HepG2 (cell line): ENCODE results near the gene TSPAN18. TPM values are rescaled to one million over a fixed set of nuclear protein-coding genes. Genes with fewer than 3 reads are reported as not detected.

Source experiments
- ATAC-seq: fragments of 200-7000 bp; cut with Tn5 transposase; 3 replicates; pipeline ENCODE4 v1.9.1; 2020; ENCODE audit warnings: mild to moderate bottlenecking, moderate library complexity
- BruUV-seq: library from RNA; stranded (reverse); fragments of 400-500 nt; replicated peaks from 2 replicates; lab custom pipeline; 2021; lab: Mats Ljungman, UMichigan
- CTCF ChIA-PET: fragments of 300-600 bp; formaldehyde crosslinking; extraction: SDS; loops from one replicate; lab custom pipeline; 2021; ENCODE audit warnings: low total read pairs, inconsistent platforms, low intra/inter-chr PET ratio; lab: Yijun Ruan, JAX
- POLR2A ChIA-PET: fragments of 350-600 bp; sonication (Branson Sonifier 250); formaldehyde crosslinking; loops from one replicate; lab custom pipeline; 2020; ENCODE audit warnings: antibody characterized with exemption, inconsistent platforms; lab: Yijun Ruan, JAX
- DNase-seq: peaks from one replicate; pipeline ENCODE4 v3.0.0-alpha.2; 2015; ENCODE audit warnings: low spot score
- FAIRE-seq: peaks from 3 replicates; lab custom pipeline; 2011; peaks lifted over from hg19 to GRCh38; lab: Jason Lieb, UNC
- H2AFZ ChIP-seq: one replicate; pipeline ENCODE4 v1.6.1; 2011; ENCODE audit warnings: low read length, inconsistent platforms
- H3K27ac ChIP-seq: fragments of 300-600 bp; 3 replicates; pipeline ENCODE4 v1.8.0; 2011; ENCODE audit warnings: mixed run types, mild to moderate bottlenecking, mixed read lengths, low read length, inconsistent platforms; ENCODE audit not compliant: insufficient read depth; ENCODE audit errors: extremely low read length
- H3K27me3 ChIP-seq, 2 experiments: fragments of 200-600 bp in 1 of 2; 2 replicates in 1 of 2; 3 replicates in 1 of 2; pipeline versions ENCODE4 v1.6.0 to v1.8.0; 2011; ENCODE audit warnings: low read length in 2 of 2, mild to moderate bottlenecking in 2 of 2, moderate library complexity in 2 of 2, inconsistent platforms in 1 of 2; ENCODE audit not compliant: insufficient read depth in 2 of 2, control insufficient read depth in 1 of 2
- H3K36me3 ChIP-seq, 2 experiments: fragments of 200-600 bp in 1 of 2; replicated peaks in 1 of 2; 2 replicates in 1 of 2; 3 replicates in 1 of 2; pipeline versions ENCODE4 v1.5.1 to v1.8.0; 2011; ENCODE audit warnings: low read length in 2 of 2, inconsistent platforms in 1 of 2; ENCODE audit not compliant: insufficient read depth in 2 of 2, control insufficient read depth in 1 of 2
- H3K4me1 ChIP-seq: 2 replicates; pipeline ENCODE4 v1.5.1; 2012; ENCODE audit warnings: low read length, inconsistent platforms; ENCODE audit not compliant: insufficient read depth
- H3K4me2 ChIP-seq: 2 replicates; pipeline ENCODE4 v1.6.0; 2011; ENCODE audit warnings: low read depth, low read length, inconsistent platforms
- H3K4me3 ChIP-seq, 3 experiments: fragments of 200-600 bp in 1 of 3; sonication (generic), shearing (Covaris generic) in 1 of 3; replicated peaks in 1 of 3; 2 replicates each; pipeline ENCODE4 v1.5.1; 2011 to 2016; ENCODE audit warnings: low read length in 3 of 3, inconsistent platforms in 2 of 3, low read depth in 2 of 3, mild to moderate bottlenecking in 2 of 3, control low read depth in 1 of 3, mixed read lengths in 1 of 3; ENCODE audit not compliant: insufficient read depth in 1 of 3
- H3K79me2 ChIP-seq: one replicate; pipeline ENCODE4 v1.6.1; 2011; ENCODE audit warnings: low read length, inconsistent platforms; ENCODE audit not compliant: insufficient read depth
- H3K9ac ChIP-seq: 2 replicates; pipeline ENCODE4 v1.6.0; 2011; ENCODE audit warnings: mild to moderate bottlenecking, low read depth, low read length, inconsistent platforms; ENCODE audit not compliant: insufficient read depth
- H3K9me3 ChIP-seq: 2 replicates; pipeline ENCODE4 v1.5.1; 2012; ENCODE audit warnings: mild to moderate bottlenecking, low read length
- H4K20me1 ChIP-seq: 2 replicates; pipeline ENCODE4 v1.6.0; 2011; ENCODE audit warnings: inconsistent platforms, mild to moderate bottlenecking, low read length, moderate library complexity; ENCODE audit not compliant: insufficient read depth
- FUBP1 ChIP-seq: sonication (generic); formaldehyde crosslinking; IDR thresholded peaks from 2 replicates; pipeline ENCODE4 v1.5.1; 2020; ENCODE audit warnings: missing genetic modification reagents, mild to moderate bottlenecking, borderline replicate concordance
- HNF4A ChIP-seq: sonication (generic); formaldehyde crosslinking; IDR thresholded peaks from 2 replicates; pipeline ENCODE4 v1.4.0; 2020; ENCODE audit warnings: missing genetic modification reagents
- SIX1 ChIP-seq: sonication (generic); formaldehyde crosslinking; IDR thresholded peaks from 2 replicates; pipeline ENCODE4 v1.4.0; 2020; ENCODE audit warnings: missing genetic modification reagents, borderline replicate concordance
- WGBS: methylation state at CpG from one replicate; pipeline ENCODE4 v1.1.6; 2017; ENCODE audit warnings: low lambda C conversion rate; 5-methylcytosine and 5-hydroxymethylcytosine counted together
- in situ Hi-C: cut with HindIII; loops from 2 replicates; pipeline ENCODE4 v1.10.0; 2017; ENCODE audit warnings: low pct_unique_long_range_greater_than_20kb; ENCODE audit not compliant: extremely low pct_ligation_motif_present
- intact Hi-C: fragments of 100-400 bp; cut with micrococcal nuclease; formaldehyde crosslinking; loops from one replicate; pipeline ENCODE4 v1.10.0; 2022; ENCODE audit not compliant: unreplicated experiment
- polyA plus RNA-seq, 8 experiments: library from polyadenylated mRNA; depleted of rRNA in 3 of 8; stranded (reverse) in 7 of 8; unstranded in 1 of 8; fragments of >200 nt; fragmentation: Illumina TruSeq in 4 of 8; extraction: Trizol in 4 of 8; gene quantifications; 2 replicates each; pipeline versions ENCODE4 v1.2.1 to v1.2.3, GENCODE V29; 2011 to 2016; ENCODE audit warnings: low read depth in 4 of 8, missing spikeins in 1 of 8, mixed read lengths in 1 of 8; ENCODE audit not compliant: insufficient read depth in 1 of 8
- total RNA-seq, 5 experiments: library from RNA; depleted of rRNA; stranded (reverse); fragments of >200 nt; fragmentation: Illumina TruSeq; extraction: Trizol; gene quantifications; 2 replicates each; pipeline ENCODE4 v1.2.3, GENCODE V29; 2016; ENCODE audit warnings: low read depth in 1 of 5
- TF ChIP-seq, protein P1 (sequence below): sonication (generic); formaldehyde crosslinking; IDR thresholded peaks from 2 replicates; pipeline ENCODE4 v1.4.0; 2020; ENCODE audit warnings: mild to moderate bottlenecking, low read depth, missing genetic modification reagents

Gene TSPAN18
- total and polyA plus RNA-seq, 2 of the 13 experiments (the other 11 are each of a cell fraction or from before 2014, with no cell fraction given) = not detected

DNA sequence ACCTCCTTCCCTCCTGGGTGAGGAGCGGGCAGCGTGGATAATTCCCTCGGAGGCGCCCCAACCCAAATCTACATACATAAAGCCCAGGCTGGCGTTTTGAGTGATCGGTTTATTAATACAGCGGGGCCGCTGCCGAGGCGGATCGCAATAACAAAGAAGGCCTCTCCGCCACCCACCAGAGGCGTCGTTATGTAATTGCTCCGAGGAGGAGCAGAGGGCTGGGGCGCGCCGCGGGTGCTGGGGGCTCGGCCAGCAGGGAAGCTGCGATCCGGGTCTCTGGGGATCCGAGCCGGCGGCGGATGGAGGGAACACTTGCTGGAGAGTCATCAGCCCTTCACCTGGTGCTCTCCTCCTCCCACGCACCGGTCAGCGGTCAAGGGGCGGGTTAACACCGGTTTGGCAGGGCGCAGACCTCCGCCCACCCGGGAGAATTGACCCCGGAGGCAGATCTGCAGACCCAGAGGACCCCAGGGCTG lies 230.3 kb downstream of the TSPAN18 start:
- in situ Hi-C loops (no loop called here), intact Hi-C loops (no loop called here)
- Histone ChIP-seq H3K27ac (no peak overlapping the region), H3K4me1 (peaks cover 6% of the 10 kb centered on the region), H3K4me3 (no peak overlapping the region), H3K4me2 (no peak overlapping the region), H3K36me3 (no peaks in the 10 kb centered on the region), H4K20me1 (no peaks in the 10 kb centered on the region), H3K79me2 (no peaks in the 10 kb centered on the region)
- DNase-seq = no peak
- POLR2A ChIA-PET = no interaction called here
- BruUV-seq = no TSS peak
- CTCF ChIA-PET = no interaction called here
- WGBS = 13% methylated on average over 6 of the region's 35 CpGs
- TF ChIP-seq HNF4A (CRISPR knock-in tag) = no peak
- no peak for TF ChIP-seq SIX1 (CRISPR knock-in tag)
- TF ChIP-seq, protein P1, sequence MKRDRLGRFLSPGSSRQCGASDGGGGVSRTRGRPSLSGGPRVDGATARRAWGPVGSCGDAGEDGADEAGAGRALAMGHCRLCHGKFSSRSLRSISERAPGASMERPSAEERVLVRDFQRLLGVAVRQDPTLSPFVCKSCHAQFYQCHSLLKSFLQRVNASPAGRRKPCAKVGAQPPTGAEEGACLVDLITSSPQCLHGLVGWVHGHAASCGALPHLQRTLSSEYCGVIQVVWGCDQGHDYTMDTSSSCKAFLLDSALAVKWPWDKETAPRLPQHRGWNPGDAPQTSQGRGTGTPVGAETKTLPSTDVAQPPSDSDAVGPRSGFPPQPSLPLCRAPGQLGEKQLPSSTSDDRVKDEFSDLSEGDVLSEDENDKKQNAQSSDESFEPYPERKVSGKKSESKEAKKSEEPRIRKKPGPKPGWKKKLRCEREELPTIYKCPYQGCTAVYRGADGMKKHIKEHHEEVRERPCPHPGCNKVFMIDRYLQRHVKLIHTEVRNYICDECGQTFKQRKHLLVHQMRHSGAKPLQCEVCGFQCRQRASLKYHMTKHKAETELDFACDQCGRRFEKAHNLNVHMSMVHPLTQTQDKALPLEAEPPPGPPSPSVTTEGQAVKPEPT = no peak
- no peak for TF ChIP-seq FUBP1
- TF ChIP-seq, all 625 proteins: peak for 0
- Histone ChIP-seq H3K9me3 (no peaks in the 10 kb centered on the region), H3K27me3 (peaks cover 3 to 19% of the 10 kb centered on the region in 2 experiments; a peak in 3 of 5 replicates), H2AFZ (no peak overlapping the region), H3K9ac (no peak overlapping the region)
- FAIRE-seq (no peak), ATAC-seq (no peak)
